Measurements from ENCODE around the gene SEPTIN11. TPM values are rescaled to one million over a fixed set of nuclear protein-coding genes. Genes with fewer than 3 reads are reported as not detected.
A peak's percentile ranks its signal among the peaks of the same experiment; 100 is the strongest.

Gene SEPTIN11
- total RNA-seq, 1 experiment from 2014 or later = 125 TPM

- peak overlapping the region; percentile 74 for H3K27ac Mint-ChIP-seq
- peaks cover 13% of the 10 kb centered on the region for H3K27me3 Mint-ChIP-seq (ENCODE audit: low read depth)
- ATAC-seq (peak; percentile 99), DNase-seq (ENCODE audit: low spot score) (no peak)
- peaks cover 9% of the 10 kb centered on the region for H3K4me1 Mint-ChIP-seq
- H3K9me3 Mint-ChIP-seq = peaks cover 35% of the 10 kb centered on the region
- H3K4me3 Mint-ChIP-seq = no peak overlapping the region; the same call in 1 of the 2 replicates
- ChIA-PET CTCF (no interaction called here), POLR2A (no interaction called here)
- H3K36me3 Mint-ChIP-seq = peaks cover 14% of the 10 kb centered on the region
- TF ChIP-seq USF2 (CRISPR knock-in tag; IDR thresholded peaks at IDR 0.05) = peak; percentile 56; the same call in 1 of the 2 replicates
- no peak for TF ChIP-seq MAX (CRISPR knock-in tag; IDR thresholded peaks at IDR 0.05)
- no peak for TF ChIP-seq FOXJ3 (CRISPR knock-in tag; IDR thresholded peaks at IDR 0.05; ENCODE audit: borderline replicate concordance)
Measured at GRCh38 chr4:76904646-76905190, 44.8 kb upstream of the SEPTIN11 start.

GRCh38 chr4:76905521-76905920 is 44.0 kb upstream of the SEPTIN11 start:
- DNase-seq (ENCODE audit: low spot score) = no peak
- H3K36me3 Mint-ChIP-seq = peaks cover 14% of the 10 kb centered on the region
- peaks cover 5% of the 10 kb centered on the region for H3K27me3 Mint-ChIP-seq (ENCODE audit: low read depth)
- CTCF ChIA-PET = no interaction called here
- H3K9me3 Mint-ChIP-seq = peaks cover 35% of the 10 kb centered on the region
- H3K27ac Mint-ChIP-seq = no peak overlapping the region
- no peak overlapping the region for H3K4me3 Mint-ChIP-seq
- POLR2A ChIA-PET = no interaction called here
- H3K4me1 Mint-ChIP-seq = peaks cover 9% of the 10 kb centered on the region
- no peak for ATAC-seq
- no peak for TF ChIP-seq ESRRA (CRISPR knock-in tag; IDR thresholded peaks at IDR 0.05; ENCODE audit: borderline replicate concordance)
- TF ChIP-seq FOXP1 (CRISPR knock-in tag; IDR thresholded peaks at IDR 0.05; ENCODE audit: borderline replicate concordance) = no peak
- no peak for TF ChIP-seq NR2C2 (CRISPR knock-in tag; IDR thresholded peaks at IDR 0.05)
- TF ChIP-seq ZNF423 (CRISPR knock-in tag; IDR thresholded peaks at IDR 0.05) = no peak
- TF ChIP-seq ZNF532 (CRISPR knock-in tag; IDR thresholded peaks at IDR 0.05; ENCODE audit: borderline replicate concordance) = no peak
- no peak for TF ChIP-seq FOXP4 (CRISPR knock-in tag; IDR thresholded peaks at IDR 0.05)
- no peak for TF ChIP-seq ATF1 (CRISPR knock-in tag; IDR thresholded peaks at IDR 0.05)
- TF ChIP-seq ZNF396 (CRISPR knock-in tag; IDR thresholded peaks at IDR 0.05; ENCODE audit: borderline replicate concordance) = no peak
- TF ChIP-seq TEAD1 (CRISPR knock-in tag; IDR thresholded peaks at IDR 0.05) = no peak
- no peak for TF ChIP-seq ZNF219 (CRISPR knock-in tag; IDR thresholded peaks at IDR 0.05; ENCODE audit: borderline replicate concordance)
- TF ChIP-seq ZBTB43 (CRISPR knock-in tag; IDR thresholded peaks at IDR 0.05) = no peak
- no peak for TF ChIP-seq ZNF263 (CRISPR knock-in tag; IDR thresholded peaks at IDR 0.05; ENCODE audit: low read depth)
- TF ChIP-seq ZMAT4 (CRISPR knock-in tag; IDR thresholded peaks at IDR 0.05) = no peak
- TF ChIP-seq ZNF425 (CRISPR knock-in tag; conservative IDR thresholded peaks at IDR 0.05) = no peak
- TF ChIP-seq KAT7 (CRISPR knock-in tag; IDR thresholded peaks at IDR 0.05; ENCODE audit: borderline replicate concordance) = no peak
- TF ChIP-seq NFATC4 (CRISPR knock-in tag; IDR thresholded peaks at IDR 0.05) = no peak
- TF ChIP-seq ETV6 (CRISPR knock-in tag; IDR thresholded peaks at IDR 0.05) = no peak
- TF ChIP-seq CTCF (IDR thresholded peaks at IDR 0.05) = no peak
